Measurements from ENCODE around the gene TSPAN33. TPM values are rescaled to one million over a fixed set of nuclear protein-coding genes. Genes with fewer than 3 reads are reported as not detected.

TSPAN33 gene
- total and polyA plus RNA-seq, 9 of the 15 experiments (the other 6 are each of a cell fraction or from before 2014, with no cell fraction given) = 0.03 to 1.5 (median 0.23) TPM; not detected in 2

DNA sequence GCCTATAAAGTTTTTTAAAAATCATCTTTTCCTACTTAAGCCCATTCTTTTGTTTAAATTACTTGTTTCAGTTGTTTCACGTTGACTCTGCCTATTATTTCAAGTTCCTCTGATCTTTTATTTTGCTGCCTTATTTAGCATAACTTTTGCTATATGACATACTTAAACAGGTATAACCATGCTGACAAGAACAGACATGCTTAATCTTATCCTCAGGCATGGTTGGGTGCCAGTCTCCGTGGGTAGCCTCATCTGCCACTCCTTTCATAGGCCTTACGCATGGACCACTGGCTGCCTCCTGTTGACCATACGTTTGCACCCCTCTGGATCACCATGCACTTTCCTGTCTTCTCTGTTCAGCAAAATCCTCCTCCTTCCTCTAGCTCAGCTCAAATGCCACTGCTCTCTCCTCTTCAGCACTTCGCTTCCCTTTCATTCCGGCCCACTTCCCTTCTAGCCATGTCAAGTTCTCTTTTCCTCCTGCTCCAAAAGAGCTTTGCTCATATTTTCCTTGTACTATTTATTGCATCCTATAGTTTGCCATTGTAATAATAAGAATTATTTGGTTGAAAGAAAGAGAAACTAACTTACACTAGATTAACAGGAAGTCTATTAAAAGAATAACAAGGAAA, 10.0 kb upstream of the TSPAN33 start:
- no peak overlapping the region for H3K4me3 ChIP-seq
- CTCF ChIA-PET (ENCODE audit: low intra/inter-chr PET ratio) = no interaction called here
- H2AFZ ChIP-seq (ENCODE audit: low read depth, low read length) = no peak overlapping the region
- no peaks in the 10 kb centered on the region for H3K9me3 ChIP-seq (replicated peaks; ENCODE audit: control insufficient read depth, insufficient read depth, low read depth, low read length)
- TF ChIP-seq POLR2A (conservative IDR thresholded peaks at IDR 0.05) (no peak), ZNF174 (CRISPR knock-in tag; IDR thresholded peaks at IDR 0.05) (no peak), ZC3H11A (IDR thresholded peaks at IDR 0.05; ENCODE audit: low read depth, low read length) (no peak), MYC (IDR thresholded peaks at IDR 0.05; ENCODE audit: low read depth, low read length) (no peak), MYC (CRISPR knock-in tag; IDR thresholded peaks at IDR 0.05; ENCODE audit: borderline replicate concordance, low read depth) (no peak), BRD9 (IDR thresholded peaks at IDR 0.05; ENCODE audit: low read depth, partially characterized antibody) (no peak), ZNF780A (CRISPR knock-in tag; IDR thresholded peaks at IDR 0.05) (no peak), TEAD4 (IDR thresholded peaks at IDR 0.05; ENCODE audit: low read length) (no peak), TEAD4 (CRISPR knock-in tag; IDR thresholded peaks at IDR 0.05; ENCODE audit: borderline replicate concordance) (no peak), ESRRB (CRISPR knock-in tag; IDR thresholded peaks at IDR 0.05; ENCODE audit: borderline replicate concordance) (no peak), STAT5B (CRISPR knock-in tag; IDR thresholded peaks at IDR 0.05) (no peak), E2F3 (CRISPR knock-in tag; IDR thresholded peaks at IDR 0.05) (no peak), TEAD2 (tag; IDR thresholded peaks at IDR 0.05) (no peak), ZNF311 (CRISPR knock-in tag; IDR thresholded peaks at IDR 0.05) (no peak), MEIS2 (IDR thresholded peaks at IDR 0.05; ENCODE audit: partially characterized antibody) (no peak), ZC3H8 (IDR thresholded peaks at IDR 0.05) (no peak), ZNF146 (CRISPR knock-in tag; IDR thresholded peaks at IDR 0.05; ENCODE audit: unreplicated experiment) (no peak)
- TF ChIP-seq, protein P1, sequence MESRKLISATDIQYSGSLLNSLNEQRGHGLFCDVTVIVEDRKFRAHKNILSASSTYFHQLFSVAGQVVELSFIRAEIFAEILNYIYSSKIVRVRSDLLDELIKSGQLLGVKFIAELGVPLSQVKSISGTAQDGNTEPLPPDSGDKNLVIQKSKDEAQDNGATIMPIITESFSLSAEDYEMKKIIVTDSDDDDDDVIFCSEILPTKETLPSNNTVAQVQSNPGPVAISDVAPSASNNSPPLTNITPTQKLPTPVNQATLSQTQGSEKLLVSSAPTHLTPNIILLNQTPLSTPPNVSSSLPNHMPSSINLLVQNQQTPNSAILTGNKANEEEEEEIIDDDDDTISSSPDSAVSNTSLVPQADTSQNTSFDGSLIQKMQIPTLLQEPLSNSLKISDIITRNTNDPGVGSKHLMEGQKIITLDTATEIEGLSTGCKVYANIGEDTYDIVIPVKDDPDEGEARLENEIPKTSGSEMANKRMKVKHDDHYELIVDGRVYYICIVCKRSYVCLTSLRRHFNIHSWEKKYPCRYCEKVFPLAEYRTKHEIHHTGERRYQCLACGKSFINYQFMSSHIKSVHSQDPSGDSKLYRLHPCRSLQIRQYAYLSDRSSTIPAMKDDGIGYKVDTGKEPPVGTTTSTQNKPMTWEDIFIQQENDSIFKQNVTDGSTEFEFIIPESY (CRISPR knock-in tag; IDR thresholded peaks at IDR 0.05) = no peak
- TF ChIP-seq, protein P2, sequence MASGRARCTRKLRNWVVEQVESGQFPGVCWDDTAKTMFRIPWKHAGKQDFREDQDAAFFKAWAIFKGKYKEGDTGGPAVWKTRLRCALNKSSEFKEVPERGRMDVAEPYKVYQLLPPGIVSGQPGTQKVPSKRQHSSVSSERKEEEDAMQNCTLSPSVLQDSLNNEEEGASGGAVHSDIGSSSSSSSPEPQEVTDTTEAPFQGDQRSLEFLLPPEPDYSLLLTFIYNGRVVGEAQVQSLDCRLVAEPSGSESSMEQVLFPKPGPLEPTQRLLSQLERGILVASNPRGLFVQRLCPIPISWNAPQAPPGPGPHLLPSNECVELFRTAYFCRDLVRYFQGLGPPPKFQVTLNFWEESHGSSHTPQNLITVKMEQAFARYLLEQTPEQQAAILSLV (tag; IDR thresholded peaks at IDR 0.05) = no peak
- no peak overlapping the region for H3K27ac ChIP-seq (ENCODE audit: extremely low read depth, low read depth, low read length)
- DNase-seq (ENCODE audit: extremely low read depth in 1 of 4, low spot score in 3 of 4) = no peak
- FAIRE-seq = no peak
- WGBS (ENCODE audit: insufficient coverage, low coverage, missing lambda C conversion rate) = 6% methylated on average over 6 of the region's 6 CpGs
- no peaks in the 10 kb centered on the region for H3K4me1 ChIP-seq (replicated peaks in 1 of 2; ENCODE audit: control insufficient read depth in 2 of 2, insufficient read depth in 2 of 2, low read length in 2 of 2)
- ATAC-seq = no peak
- no peaks in the 10 kb centered on the region for H3K79me2 ChIP-seq (ENCODE audit: control insufficient read depth, insufficient read depth, low read length)
- H3K27me3 ChIP-seq (ENCODE audit: control insufficient read depth in 2 of 2, insufficient read depth in 2 of 2, low read length in 2 of 2) = peaks cover 15 to 33% of the 10 kb centered on the region in 2 experiments
- no TSS peak for BruUV-seq (replicated peaks)
- H3K9me1 ChIP-seq (ENCODE audit: control insufficient read depth, insufficient read depth, low read length) = no peaks in the 10 kb centered on the region
- in situ Hi-C loops (cut with MboI) (no loop called here), intact Hi-C loops (cut with micrococcal nuclease) (no loop called here)
- H3K9ac ChIP-seq (ENCODE audit: insufficient read depth in 1 of 2, low read depth in 2 of 2, low read length in 2 of 2) = no peak overlapping the region
- POLR2A ChIA-PET = interaction anchor here (1.3 kb wide), 1 partner anchor 12 kb away, joined by 3 read pairs; no protein-coding TSS in a partner anchor
- H4K20me1 ChIP-seq (replicated peaks; ENCODE audit: control insufficient read depth, insufficient read depth, low read length) = no peaks in the 10 kb centered on the region
- no peak overlapping the region for H3K4me2 ChIP-seq (ENCODE audit: insufficient read depth, low read length)
- no peaks in the 10 kb centered on the region for H3K36me3 ChIP-seq (ENCODE audit: control insufficient read depth, insufficient read depth, low read length)

Data from K562 (cell line).